ENCODE results near the gene SBF2.
"Not testable (repeated sequence)": the region's sequence is repeated elsewhere in the genome, so short reads cannot be mapped to it uniquely, and the experiment has no call there.

Gene SBF2

GRCh38 chr11:10038521-10039302 lies 255.3 kb downstream of the SBF2 start:
- no peak for TF ChIP-seq CTCF (conservative IDR thresholded peaks at IDR 0.05; ENCODE audit: low read depth, low read length)
- DNase-seq (ENCODE audit: low read depth): no peak
- no peak overlapping the region for H3K4me3 ChIP-seq (ENCODE audit: low read length)

GRCh38 chr11:10035932-10036331 lies 258.1 kb downstream of the SBF2 start:
- H3K4me3 ChIP-seq (ENCODE audit: low read length): not testable (repeated sequence)

GRCh38 chr11:10032935-10033334 lies 261.1 kb downstream of the SBF2 start:
- H3K4me3 ChIP-seq (ENCODE audit: low read length): no peak overlapping the region
- TF ChIP-seq CTCF (conservative IDR thresholded peaks at IDR 0.05; ENCODE audit: low read depth, low read length): no peak
- no peak for DNase-seq (ENCODE audit: low read depth)

More at GRCh38 chr11:10035932-10036331, 258.1 kb downstream of the SBF2 start:
- DNase-seq (ENCODE audit: low read depth): not testable (repeated sequence)

GRCh38 chr11:10030122-10030490 lies 263.9 kb downstream of the SBF2 start:
- no peak overlapping the region for H3K4me3 ChIP-seq (ENCODE audit: low read length)
- no peak for TF ChIP-seq CTCF (conservative IDR thresholded peaks at IDR 0.05; ENCODE audit: low read depth, low read length)
- DNase-seq (ENCODE audit: low read depth): no peak

DNA sequence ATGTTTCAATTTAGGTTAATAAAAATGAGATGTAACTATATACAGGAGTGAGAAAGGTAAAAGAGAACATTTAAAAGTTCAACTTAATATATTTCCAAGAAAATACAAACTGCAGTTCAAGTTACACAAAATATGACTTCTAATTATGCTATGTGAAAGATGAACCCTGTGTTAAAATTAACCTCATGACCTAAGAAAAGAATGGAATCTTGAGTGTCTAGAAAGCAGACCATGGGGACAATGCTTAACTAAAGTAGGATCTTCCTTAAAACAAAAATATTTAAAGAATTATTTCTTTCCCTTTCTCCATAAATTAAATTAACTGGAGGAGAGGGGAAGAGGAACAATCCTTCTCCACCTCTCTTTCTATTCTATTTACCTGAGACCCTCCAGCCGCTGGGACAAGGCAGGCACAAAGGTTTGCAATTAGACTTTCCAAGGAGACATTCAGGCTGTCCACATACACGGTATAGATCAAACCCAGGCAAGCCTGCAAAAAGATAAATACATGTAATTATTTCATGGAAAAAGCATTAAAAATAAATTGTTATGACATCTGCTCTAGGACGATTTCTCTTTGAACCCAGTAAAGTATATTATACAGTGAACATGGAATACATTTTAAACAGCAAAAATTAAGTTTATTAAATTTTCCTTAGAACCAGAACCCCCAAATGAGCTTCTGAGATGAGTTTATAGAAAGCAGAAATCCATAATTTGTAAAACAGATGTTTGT lies 264.5 kb downstream of the SBF2 start:
- no peak for DNase-seq (ENCODE audit: low read depth)
- no peak for TF ChIP-seq CTCF (conservative IDR thresholded peaks at IDR 0.05; ENCODE audit: low read depth, low read length)
- no peak overlapping the region for H3K4me3 ChIP-seq (ENCODE audit: low read length)

DNA sequence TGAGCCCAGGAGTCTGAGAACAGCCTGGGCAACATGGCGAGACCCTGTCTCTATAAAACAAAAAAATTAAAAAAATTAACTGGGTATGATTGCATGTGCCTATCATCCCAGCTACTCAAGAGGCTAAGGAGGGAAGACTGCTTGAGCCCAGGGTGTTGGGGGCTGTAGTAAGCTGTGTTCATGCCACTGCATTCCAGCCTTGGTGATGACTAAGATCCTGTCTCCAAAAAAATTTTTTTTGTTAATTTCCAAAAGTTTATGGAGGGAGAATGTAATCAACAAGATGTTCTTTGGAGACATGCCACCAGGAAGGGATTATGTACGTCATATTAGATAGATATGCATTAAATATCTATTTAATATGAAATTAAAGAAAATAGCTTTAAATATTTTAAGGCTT lies 267.5 kb downstream of the SBF2 start:
- TF ChIP-seq CTCF (conservative IDR thresholded peaks at IDR 0.05; ENCODE audit: low read depth, low read length): no peak
- DNase-seq (ENCODE audit: low read depth): no peak
- no peak overlapping the region for H3K4me3 ChIP-seq (ENCODE audit: low read length)

GRCh38 chr11:10023212-10023611 lies 270.8 kb downstream of the SBF2 start:
- DNase-seq (ENCODE audit: low read depth): no peak
- TF ChIP-seq CTCF (conservative IDR thresholded peaks at IDR 0.05; ENCODE audit: low read depth, low read length): no peak
- H3K4me3 ChIP-seq (ENCODE audit: low read length): no peak overlapping the region
